Smooth muscle cell (in vitro differentiated cells): ENCODE data around the gene ZNF146. TPM values are rescaled to one million over a fixed set of nuclear protein-coding genes. Genes with fewer than 3 reads are reported as not detected.
"Not testable (repeated sequence)": the region's sequence is repeated elsewhere in the genome, so short reads cannot be mapped to it uniquely, and the experiment has no call there.

ENCODE experiments used
- DNase-seq: peaks from one replicate; lab custom pipeline; 2025; ENCODE audit not compliant: unreplicated experiment; lab: John Stamatoyannopoulos, UW
- H2AFZ ChIP-seq: fragments of 200-600 bp; sonication (generic); 2 replicates; pipeline ENCODE4 v1.6.0; 2016; ENCODE audit warnings: antibody characterized with exemption, low read depth, mild to moderate bottlenecking
- H3F3A ChIP-seq: fragments of 200-600 bp; sonication (generic); 2 replicates; pipeline ENCODE4 v1.6.0; 2017; ENCODE audit warnings: antibody characterized with exemption, low read depth
- H3K27ac ChIP-seq: fragments of 200-600 bp; sonication (generic); 2 replicates; pipeline ENCODE4 v1.5.1; 2016; ENCODE audit warnings: low read depth, mild to moderate bottlenecking
- H3K27me3 ChIP-seq: fragments of 200-600 bp; sonication (generic); 2 replicates; pipeline ENCODE4 v1.6.1; 2016; ENCODE audit warnings: low read depth, mild to moderate bottlenecking
- H3K36me3 ChIP-seq: fragments of 200-600 bp; sonication (generic); 2 replicates; pipeline ENCODE4 v1.5.1; 2016; ENCODE audit warnings: low read depth
- H3K4me1 ChIP-seq: fragments of 200-600 bp; sonication (generic); 2 replicates; pipeline ENCODE4 v1.5.1; 2016; ENCODE audit warnings: low read depth
- H3K4me2 ChIP-seq: fragments of 200-600 bp; sonication (generic); 2 replicates; pipeline ENCODE4 v1.6.0; 2016; ENCODE audit warnings: mild to moderate bottlenecking
- H3K4me3 ChIP-seq: fragments of 200-600 bp; sonication (generic); 2 replicates; pipeline ENCODE4 v1.5.1; 2016; ENCODE audit warnings: mild to moderate bottlenecking
- H3K79me2 ChIP-seq: fragments of 200-600 bp; sonication (generic); 2 replicates; pipeline ENCODE4 v1.6.0; 2016; ENCODE audit warnings: low read depth, mild to moderate bottlenecking
- H3K9ac ChIP-seq: fragments of 200-600 bp; sonication (generic); 2 replicates; pipeline ENCODE4 v1.6.0; 2016; ENCODE audit warnings: low read depth
- H3K9me3 ChIP-seq: fragments of 200-600 bp; sonication (generic); replicated peaks from 2 replicates; pipeline ENCODE4 v1.5.1; 2016; ENCODE audit warnings: low read depth
- H4K20me1 ChIP-seq: fragments of 200-600 bp; sonication (generic); 2 replicates; pipeline ENCODE4 v1.6.0; 2016; ENCODE audit warnings: low read depth
- CTCF ChIP-seq: fragments of 200-600 bp; sonication (generic); IDR thresholded peaks from 2 replicates; pipeline ENCODE4 v1.5.1; 2017; ENCODE audit warnings: borderline replicate concordance, mild to moderate bottlenecking, antibody characterized with exemption; ENCODE audit not compliant: insufficient read depth, poor library complexity, severe bottlenecking
- WGBS: methylation state at CpG from one replicate; pipeline ENCODE4 v1.1.7; 2016; ENCODE audit warnings: low lambda C conversion rate; 5-methylcytosine and 5-hydroxymethylcytosine counted together
- polyA plus RNA-seq: library from polyadenylated mRNA; unstranded; fragments of >200 nt; fragmentation: Nextera tagmentation; extraction: Ambion mirVana; gene quantifications from 2 replicates; pipeline ENCODE4 v1.2.1, GENCODE V29; 2016
- total RNA-seq: library from RNA; depleted of rRNA; stranded (reverse); fragments of >200 nt; gene quantifications from 2 replicates; pipeline ENCODE4 v1.2.3, GENCODE V29; 2014

Gene ZNF146
- total and polyA plus RNA-seq, 2 experiments from 2014 or later = 49.4 to 161 TPM

DNA sequence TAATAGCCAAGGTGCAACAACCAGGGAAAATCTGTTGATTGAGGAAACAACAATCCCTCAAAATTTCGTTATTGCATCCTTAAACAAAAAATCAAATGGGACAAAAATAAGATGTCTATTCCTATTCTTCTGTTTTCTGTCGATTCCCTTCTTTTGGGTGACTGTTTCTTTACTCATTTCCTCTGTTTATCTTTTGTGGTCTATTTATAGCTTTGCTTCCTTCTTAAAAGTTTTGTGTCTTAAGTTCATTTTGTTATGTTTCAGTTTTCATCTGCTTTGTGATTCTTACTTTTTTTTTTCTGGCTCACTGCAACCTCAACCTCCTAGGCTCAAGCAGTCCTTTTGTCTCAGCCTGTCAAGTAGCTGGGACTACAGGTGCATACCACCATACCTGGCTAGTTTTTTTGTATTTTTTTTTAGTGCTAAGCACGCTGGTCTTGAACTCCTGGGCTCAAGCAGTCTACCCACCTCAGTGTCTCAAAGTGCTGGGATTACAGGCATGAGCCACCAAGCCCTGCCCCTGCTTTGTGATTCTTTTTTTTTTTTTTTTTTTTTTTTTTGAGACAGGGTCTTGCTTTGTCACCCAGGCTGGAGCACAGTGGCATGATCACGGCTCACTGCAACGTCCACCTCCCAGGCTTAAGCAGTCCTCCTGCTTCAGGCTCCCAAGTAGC lies 10.4 kb downstream of the ZNF146 start:
- Histone ChIP-seq H3K79me2 (peaks cover 97% of the 10 kb centered on the region), H3K36me3 (peaks cover 24% of the 10 kb centered on the region), H3K4me2 (peak overlapping the region; percentile 75), H3K9me3 (no peaks in the 10 kb centered on the region), H3K27ac (peak overlapping the region; percentile 57), H2AFZ (no peak overlapping the region), H3K4me1 (peaks cover 4% of the 10 kb centered on the region), H3K9ac (no peak overlapping the region), H3F3A (no peaks in the 10 kb centered on the region), H3K27me3 (no peaks in the 10 kb centered on the region), H3K4me3 (no peak overlapping the region), H4K20me1 (peaks cover 100% of the 10 kb centered on the region)
- no peak for DNase-seq
- TF ChIP-seq CTCF = no peak
- WGBS = 58% methylated on average over 5 of the region's 5 CpGs

GRCh38 chr19:36233626-36234025 lies 18.7 kb downstream of the ZNF146 start:
- H3K9ac ChIP-seq, H2AFZ ChIP-seq, H3F3A ChIP-seq, H3K4me1 ChIP-seq, DNase-seq, H3K27ac ChIP-seq, H3K4me3 ChIP-seq, H3K27me3 ChIP-seq, H3K4me2 ChIP-seq: not testable (repeated sequence)
- H3K36me3 ChIP-seq = peaks cover 76% of the 10 kb centered on the region
- peaks cover 36% of the 10 kb centered on the region for H3K79me2 ChIP-seq
- WGBS = 70% methylated on average over 7 of the region's 7 CpGs
- H3K9me3 ChIP-seq = peaks cover 24% of the 10 kb centered on the region
- peaks cover 37% of the 10 kb centered on the region for H4K20me1 ChIP-seq

DNA sequence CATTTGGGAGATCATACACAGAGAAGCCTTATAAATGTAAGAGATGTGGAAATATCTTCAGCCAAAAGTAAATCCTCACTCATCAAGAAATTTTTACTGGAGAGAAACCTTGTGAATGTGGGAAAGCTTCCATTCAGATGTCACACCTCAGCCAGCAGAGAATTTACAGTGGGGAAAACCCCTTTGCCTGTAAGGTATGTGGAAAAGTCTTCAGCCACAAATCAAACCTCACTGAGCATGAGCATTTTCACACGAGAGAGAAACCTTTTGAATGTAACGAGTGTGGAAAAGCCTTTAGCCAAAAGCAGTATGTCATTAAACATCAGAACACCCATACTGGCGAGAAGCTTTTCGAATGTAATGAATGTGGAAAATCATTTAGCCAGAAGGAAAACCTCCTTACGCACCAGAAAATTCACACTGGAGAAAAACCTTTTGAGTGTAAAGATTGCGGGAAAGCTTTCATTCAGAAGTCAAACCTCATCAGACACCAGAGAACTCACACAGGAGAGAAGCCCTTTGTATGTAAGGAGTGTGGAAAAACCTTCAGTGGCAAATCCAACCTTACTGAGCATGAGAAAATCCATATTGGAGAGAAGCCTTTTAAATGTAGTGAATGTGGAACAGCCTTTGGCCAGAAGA lies 21.5 kb downstream of the ZNF146 start:
- TF ChIP-seq CTCF = no peak
- Histone ChIP-seq H3K4me3 (no peak overlapping the region), H3F3A (peaks cover 9% of the 10 kb centered on the region), H4K20me1 (peaks cover 16% of the 10 kb centered on the region), H3K36me3 (peaks cover 61% of the 10 kb centered on the region), H3K79me2 (peaks cover 11% of the 10 kb centered on the region), H3K4me2 (no peak overlapping the region), H3K27me3 (no peaks in the 10 kb centered on the region), H3K9ac (no peak overlapping the region), H3K9me3 (peaks cover 24% of the 10 kb centered on the region), H2AFZ (no peak overlapping the region), H3K27ac (no peak overlapping the region), H3K4me1 (no peaks in the 10 kb centered on the region)
- DNase-seq = no peak
- 95% methylated on average over 6 of the region's 6 CpGs for WGBS

GRCh38 chr19:36236946-36237310 lies 22.0 kb downstream of the ZNF146 start:
- H3K36me3 ChIP-seq = peaks cover 56% of the 10 kb centered on the region

More at GRCh38 chr19:36236946-36237310, 22.0 kb downstream of the ZNF146 start:
- no peak for TF ChIP-seq CTCF
- Histone ChIP-seq H3F3A (peaks cover 9% of the 10 kb centered on the region), H3K9me3 (peaks cover 24% of the 10 kb centered on the region), H4K20me1 (peaks cover 15% of the 10 kb centered on the region), H3K9ac (no peak overlapping the region), H3K4me2 (no peak overlapping the region), H3K27me3 (no peaks in the 10 kb centered on the region), H3K27ac (no peak overlapping the region), H2AFZ (no peak overlapping the region), H3K79me2 (peaks cover 6% of the 10 kb centered on the region), H3K4me1 (no peaks in the 10 kb centered on the region), H3K4me3 (no peak overlapping the region)
- no peak for DNase-seq
- 100% methylated on average over 3 of the region's 3 CpGs for WGBS
